ENCODE measurements around the gene CANT1.

Gene CANT1

GRCh38 chr17:79007504-79008381 is 1.8 kb downstream of the CANT1 start:
- no peak for DNase-seq

GRCh38 chr17:79006794-79007503 is 2.6 kb downstream of the CANT1 start:
- no peak for DNase-seq

- no peak for DNase-seq
These were observed 3.5 kb downstream of the CANT1 start for GRCh38 chr17:79006046-79006445.

- peak; percentile 63 to 89 for DNase-seq
These were observed 4.3 kb downstream of the CANT1 start for GRCh38 chr17:79005063-79005861.

GRCh38 chr17:79003661-79004411 is 5.7 kb downstream of the CANT1 start:
- DNase-seq = no peak

GRCh38 chr17:79002796-79003593 is 6.6 kb downstream of the CANT1 start:
- DNase-seq = no peak

- no peak for DNase-seq
These were observed 7.3 kb downstream of the CANT1 start for GRCh38 chr17:79002291-79002690.

- peak in 1 of 2 experiments; percentile 28 for DNase-seq
These were observed 8.2 kb downstream of the CANT1 start for GRCh38 chr17:79001190-79002020.

- DNase-seq = no peak
These were observed 9.0 kb downstream of the CANT1 start for GRCh38 chr17:79000396-79001189.

GRCh38 chr17:78999947-79000395 is 9.6 kb downstream of the CANT1 start:
- DNase-seq = no peak

- no peak for DNase-seq
These were observed 10.4 kb downstream of the CANT1 start for GRCh38 chr17:78999056-78999768.

- no peak for DNase-seq
These were observed 11.1 kb downstream of the CANT1 start for GRCh38 chr17:78998311-78999055.

- DNase-seq = no peak
These were observed 11.7 kb downstream of the CANT1 start for GRCh38 chr17:78997881-78998280.

GRCh38 chr17:78997231-78997741 is 12.3 kb downstream of the CANT1 start:
- DNase-seq = no peak

- no peak for DNase-seq
These were observed 12.8 kb downstream of the CANT1 start for GRCh38 chr17:78996781-78997201.

GRCh38 chr17:78995761-78996451 is 13.7 kb downstream of the CANT1 start:
- DNase-seq = no peak

- no peak for DNase-seq
These were observed 14.4 kb downstream of the CANT1 start for GRCh38 chr17:78995022-78995760.

All from NCI-H187 (cell line).